ENCODE measurements around the gene ARL3.

ARL3 gene

DNA sequence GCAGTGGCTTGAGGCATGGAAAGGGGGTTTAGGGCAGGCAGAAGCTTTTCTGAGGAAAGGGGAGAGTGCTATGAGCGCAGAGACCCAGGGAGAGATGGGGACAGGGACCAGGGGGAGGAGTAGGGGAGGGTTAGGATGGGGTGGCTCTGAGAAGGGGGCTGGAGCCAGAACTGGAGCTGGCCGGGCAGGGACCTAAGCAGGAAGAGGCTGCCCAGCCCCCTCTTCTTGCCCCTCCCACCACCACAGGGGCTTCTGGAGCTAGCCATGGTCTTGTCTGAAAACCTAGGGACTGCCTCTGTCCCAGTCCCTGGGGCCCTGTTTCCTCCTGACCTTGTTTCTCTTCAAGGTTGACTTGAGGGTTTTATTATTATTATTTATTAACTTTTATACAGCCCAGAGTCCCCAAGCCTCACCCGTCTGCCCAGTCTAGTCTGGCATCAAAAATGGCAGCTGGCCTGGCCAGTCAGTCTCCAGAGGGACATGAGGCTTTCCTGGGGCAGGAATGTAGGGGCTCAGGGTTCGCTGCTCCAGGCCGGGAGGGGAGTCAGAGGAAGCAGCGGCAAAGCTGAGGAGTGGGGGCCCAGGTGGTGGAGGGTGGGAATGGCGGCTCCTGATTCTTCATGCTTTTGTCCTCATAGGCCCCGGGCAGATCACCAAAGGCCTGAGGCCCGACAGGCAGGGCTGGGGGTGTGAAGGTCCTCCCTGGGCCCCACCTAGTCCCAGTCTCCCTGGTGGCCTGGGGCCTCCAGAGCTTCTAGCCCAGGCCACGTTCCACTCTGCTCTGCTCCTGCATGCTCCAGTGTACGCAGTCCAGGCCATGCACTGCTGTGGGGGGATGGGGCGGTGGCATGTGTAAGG is 64.2 kb downstream of the ARL3 start:
- Histone ChIP-seq H3K27me3 (ENCODE audit: control insufficient read depth, insufficient read depth, low read length) (no peaks in the 10 kb centered on the region), H3K9me3 (ENCODE audit: control insufficient read depth, low read length) (no peaks in the 10 kb centered on the region), H3K4me3 (ENCODE audit: low read depth, low read length) (no peak overlapping the region), H3K36me3 (ENCODE audit: control insufficient read depth, insufficient read depth, low read length) (no peaks in the 10 kb centered on the region), H3K4me2 (ENCODE audit: low read length) (peak overlapping the region; percentile 96), H2AFZ (no peak overlapping the region), H3K9ac (peak overlapping the region; percentile 46), H3K4me1 (peaks cover 41% of the 10 kb centered on the region), H3K79me2 (peaks cover 82% of the 10 kb centered on the region), H3K27ac (peak overlapping the region; percentile 99)
- TF ChIP-seq, protein P1, sequence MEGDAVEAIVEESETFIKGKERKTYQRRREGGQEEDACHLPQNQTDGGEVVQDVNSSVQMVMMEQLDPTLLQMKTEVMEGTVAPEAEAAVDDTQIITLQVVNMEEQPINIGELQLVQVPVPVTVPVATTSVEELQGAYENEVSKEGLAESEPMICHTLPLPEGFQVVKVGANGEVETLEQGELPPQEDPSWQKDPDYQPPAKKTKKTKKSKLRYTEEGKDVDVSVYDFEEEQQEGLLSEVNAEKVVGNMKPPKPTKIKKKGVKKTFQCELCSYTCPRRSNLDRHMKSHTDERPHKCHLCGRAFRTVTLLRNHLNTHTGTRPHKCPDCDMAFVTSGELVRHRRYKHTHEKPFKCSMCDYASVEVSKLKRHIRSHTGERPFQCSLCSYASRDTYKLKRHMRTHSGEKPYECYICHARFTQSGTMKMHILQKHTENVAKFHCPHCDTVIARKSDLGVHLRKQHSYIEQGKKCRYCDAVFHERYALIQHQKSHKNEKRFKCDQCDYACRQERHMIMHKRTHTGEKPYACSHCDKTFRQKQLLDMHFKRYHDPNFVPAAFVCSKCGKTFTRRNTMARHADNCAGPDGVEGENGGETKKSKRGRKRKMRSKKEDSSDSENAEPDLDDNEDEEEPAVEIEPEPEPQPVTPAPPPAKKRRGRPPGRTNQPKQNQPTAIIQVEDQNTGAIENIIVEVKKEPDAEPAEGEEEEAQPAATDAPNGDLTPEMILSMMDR (IDR thresholded peaks at IDR 0.05), result no peak

DNA sequence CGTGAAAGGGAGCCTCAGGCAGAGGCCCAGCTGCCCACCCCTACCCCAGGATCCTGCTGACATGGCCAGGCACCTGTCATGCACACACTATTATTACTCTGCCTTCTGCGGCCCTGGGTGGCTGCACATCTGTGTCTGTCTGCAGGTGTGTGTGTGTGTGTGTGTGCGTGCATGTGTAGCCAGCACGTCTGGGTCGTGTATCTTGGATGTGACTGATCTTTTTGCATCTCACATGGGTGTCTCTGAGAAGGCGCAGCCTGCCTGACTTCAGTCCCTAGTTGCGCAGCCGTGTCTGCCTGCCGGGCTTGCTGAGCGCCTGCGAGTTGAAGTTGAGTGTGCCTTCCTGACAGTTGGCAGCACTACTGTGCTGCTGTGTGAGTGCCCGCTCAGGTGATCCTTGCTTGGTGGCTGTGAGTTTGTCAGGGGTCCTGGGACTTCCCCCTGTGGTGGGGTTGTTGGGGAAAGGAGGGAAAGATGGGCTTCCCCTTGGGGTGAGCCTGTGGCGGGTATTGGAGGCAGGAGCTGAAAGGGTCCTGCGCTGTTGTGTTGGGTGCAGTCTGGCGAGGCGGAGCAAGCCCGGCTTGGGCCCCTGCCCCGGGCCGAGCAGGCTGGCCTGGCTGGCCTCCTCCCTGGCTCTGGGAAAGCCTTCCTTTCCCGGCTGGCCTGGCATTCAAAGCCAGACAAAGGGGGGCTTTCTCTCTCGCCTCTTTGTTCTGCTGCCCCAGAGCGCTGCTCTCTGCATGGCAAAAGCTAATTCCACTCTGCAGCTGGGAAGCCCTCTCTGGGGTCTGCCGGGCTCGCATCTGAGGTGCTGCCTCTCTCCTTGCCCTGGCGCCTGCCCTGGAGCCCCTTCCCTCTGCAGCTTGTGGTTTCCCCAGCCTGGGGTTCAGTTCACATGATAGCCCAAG is 65.1 kb downstream of the ARL3 start:
- Histone ChIP-seq H2AFZ (no peak overlapping the region), H3K4me2 (ENCODE audit: low read length) (peak overlapping the region; percentile 96), H3K27ac (peak overlapping the region; percentile 99), H3K4me3 (ENCODE audit: low read depth, low read length) (peak overlapping the region; percentile 8), H3K36me3 (ENCODE audit: control insufficient read depth, insufficient read depth, low read length) (no peaks in the 10 kb centered on the region), H3K9ac (peak overlapping the region; percentile 46), H3K79me2 (peaks cover 91% of the 10 kb centered on the region), H3K27me3 (ENCODE audit: control insufficient read depth, insufficient read depth, low read length) (no peaks in the 10 kb centered on the region), H3K4me1 (peaks cover 41% of the 10 kb centered on the region), H3K9me3 (ENCODE audit: control insufficient read depth, low read length) (no peaks in the 10 kb centered on the region)
- TF ChIP-seq, protein P1 (IDR thresholded peaks at IDR 0.05), result no peak

DNA sequence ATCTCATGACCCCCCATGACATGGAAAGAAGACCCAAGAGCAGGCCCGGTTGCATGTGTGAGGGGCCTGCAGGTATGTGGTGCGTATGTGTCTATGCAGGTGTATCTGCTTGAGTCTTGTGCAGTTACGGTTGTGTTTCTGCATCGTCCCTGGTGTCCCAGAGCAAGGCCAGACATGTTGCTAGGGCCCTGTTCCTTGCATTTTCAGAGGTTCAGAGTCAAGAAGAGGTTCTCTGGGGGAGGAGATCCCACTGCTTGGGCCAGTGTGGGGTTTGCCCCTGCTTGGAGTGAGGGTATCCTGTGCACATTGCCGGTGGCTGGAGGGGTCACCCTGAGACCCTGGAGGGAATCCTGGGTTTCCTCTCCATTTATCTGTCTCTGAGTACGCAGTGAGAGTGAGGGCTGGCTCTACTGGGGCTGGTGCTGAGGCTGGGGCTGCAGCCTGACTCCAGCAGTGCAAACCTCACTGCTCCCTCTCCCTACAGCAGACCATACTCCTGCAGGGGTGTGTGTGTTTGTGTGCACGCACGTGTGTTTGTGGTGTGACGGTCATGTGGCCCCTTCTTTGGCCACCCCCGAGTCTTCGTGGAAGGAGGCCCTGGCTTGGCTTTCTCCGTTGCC is 65.8 kb downstream of the ARL3 start:
- Histone ChIP-seq H3K9ac (no peak overlapping the region), H3K27me3 (ENCODE audit: control insufficient read depth, insufficient read depth, low read length) (no peaks in the 10 kb centered on the region), H3K9me3 (ENCODE audit: control insufficient read depth, low read length) (no peaks in the 10 kb centered on the region), H3K36me3 (ENCODE audit: control insufficient read depth, insufficient read depth, low read length) (no peaks in the 10 kb centered on the region), H3K4me3 (ENCODE audit: low read depth, low read length) (no peak overlapping the region), H3K4me2 (ENCODE audit: low read length) (peak overlapping the region; percentile 96), H3K27ac (peak overlapping the region; percentile 99), H3K79me2 (peaks cover 88% of the 10 kb centered on the region), H3K4me1 (peaks cover 41% of the 10 kb centered on the region), H2AFZ (no peak overlapping the region)
- TF ChIP-seq, protein P1 (IDR thresholded peaks at IDR 0.05), result no peak

DNA sequence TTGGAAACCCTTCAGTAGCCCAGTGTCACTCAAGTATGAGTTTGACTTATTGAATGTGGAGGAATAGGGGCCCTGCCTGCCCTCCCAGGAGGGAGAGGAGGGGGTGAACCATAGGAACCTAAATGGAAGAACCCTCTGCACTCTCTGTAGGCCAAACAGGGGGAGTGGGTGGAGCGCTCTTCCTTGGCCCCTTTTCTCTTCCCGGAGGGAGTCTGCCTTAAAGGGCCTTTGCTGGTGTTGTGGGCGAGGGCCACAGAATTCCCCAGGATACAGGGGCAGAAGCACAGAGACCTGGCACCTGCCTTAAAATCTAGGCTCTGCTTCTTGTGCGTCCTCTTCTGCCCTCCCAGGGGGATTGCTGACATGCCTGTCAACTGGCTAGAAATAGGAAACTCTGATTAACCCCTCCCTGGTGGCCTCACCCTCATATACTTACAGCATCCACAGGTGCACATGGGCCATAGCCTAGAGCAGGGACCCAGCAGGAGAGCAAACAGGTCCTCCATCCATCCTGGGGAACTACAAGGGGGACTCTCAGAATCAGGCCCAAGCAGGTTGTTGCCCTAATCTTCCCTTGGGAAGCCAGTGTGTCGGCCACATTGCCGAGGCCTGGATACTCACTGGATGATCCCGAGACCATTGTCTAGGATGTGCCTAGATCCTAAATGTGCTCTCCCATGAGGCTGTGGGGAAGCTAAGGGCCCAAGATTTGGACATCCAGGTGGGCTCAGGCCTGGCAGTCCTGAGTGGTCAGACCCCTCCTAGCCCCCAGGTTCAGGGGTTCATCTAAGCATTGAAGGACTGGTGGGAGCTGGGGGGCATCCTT is 66.5 kb downstream of the ARL3 start:
- Histone ChIP-seq H3K9me3 (ENCODE audit: control insufficient read depth, low read length) (no peaks in the 10 kb centered on the region), H3K4me3 (ENCODE audit: low read depth, low read length) (peak overlapping the region; percentile 82), H3K9ac (peak overlapping the region; percentile 24), H3K27me3 (ENCODE audit: control insufficient read depth, insufficient read depth, low read length) (no peaks in the 10 kb centered on the region), H2AFZ (no peak overlapping the region), H3K4me1 (peaks cover 39% of the 10 kb centered on the region), H3K4me2 (ENCODE audit: low read length) (peak overlapping the region; percentile 96), H3K36me3 (ENCODE audit: control insufficient read depth, insufficient read depth, low read length) (no peaks in the 10 kb centered on the region), H3K27ac (peak overlapping the region; percentile 99), H3K79me2 (peaks cover 84% of the 10 kb centered on the region)
- TF ChIP-seq, protein P1 (IDR thresholded peaks at IDR 0.05), result no peak
